Adrenal gland (tissue), 5 donors: Measurements from ENCODE around the gene GLCE.

Experiments used
- CTCF ChIP-seq, 6 experiments: fragments of 450-650 bp in 4 of 6; fragments of 200-600 bp in 2 of 6; sonication (generic) in 1 of 6; IDR thresholded peaks; 1 replicate in 5 of 6; 2 replicates in 1 of 6; pipeline versions ENCODE4 v1.5.1 to v1.8.0; 2016 to 2021; ENCODE audit warnings: antibody characterized with exemption in 6 of 6, mild to moderate bottlenecking in 2 of 6, moderate library complexity in 1 of 6
- POLR2A ChIP-seq, 2 donors: fragments of 450-650 bp; IDR thresholded peaks; one replicate each; pipeline ENCODE4 v1.6.1; 2017; ENCODE audit warnings: antibody characterized with exemption in 2 of 2, mild to moderate bottlenecking in 2 of 2, moderate library complexity in 1 of 2
- donor health status: DM: no; HTN: no; CAD: no.

- TF ChIP-seq CTCF (IDR thresholded peaks at IDR 0.05) (no peak), POLR2A (IDR thresholded peaks at IDR 0.05) (no peak)
Observed at GRCh38 chr15:69232144-69232543, 71.7 kb downstream of the GLCE start.
